ENCODE data around the gene ESYT3. TPM values are rescaled to one million over a fixed set of nuclear protein-coding genes. Genes with fewer than 3 reads are reported as not detected.
"Not testable (repeated sequence)": the region's sequence is repeated elsewhere in the genome, so short reads cannot be mapped to it uniquely, and the experiment has no call there.

The ESYT3 gene
- polyA plus RNA-seq, 4 donors, result 0.22 to 1.4 (median 0.31) TPM; not detected in 1

- Histone ChIP-seq H3K27ac (ENCODE audit: low read depth in 1 of 3, low read length in 2 of 3) (no peak overlapping the region), H3K36me3 (ENCODE audit: control insufficient read depth in 3 of 3, insufficient read depth in 2 of 3, low read depth in 1 of 3, low read length in 3 of 3) (no peaks in the 10 kb centered on the region), H3K9me3 (ENCODE audit: control insufficient read depth in 2 of 2, insufficient read depth in 1 of 2, low read depth in 1 of 2, low read length in 1 of 2) (no peaks in the 10 kb centered on the region), H3K4me3 (ENCODE audit: low read depth in 1 of 3, low read length in 3 of 3) (no peak overlapping the region), H3K4me1 (ENCODE audit: control insufficient read depth in 3 of 3, insufficient read depth in 2 of 3, low read depth in 1 of 3, low read length in 2 of 3) (no peaks in the 10 kb centered on the region), H3K27me3 (ENCODE audit: control insufficient read depth in 3 of 3, insufficient read depth in 3 of 3, low read length in 3 of 3) (no peaks in the 10 kb centered on the region)
- FAIRE-seq (no peak), DNase-seq (no peak)
- 85 to 94% (median 94%) methylated on average over 7 of the region's 7 CpGs for WGBS, 3 donors
These were observed 15.8 kb downstream of the ESYT3 start for GRCh38 chr3:138450181-138450580.

GRCh38 chr3:138450704-138451424 lies 16.4 kb downstream of the ESYT3 start:
- Histone ChIP-seq H3K4me3 (ENCODE audit: low read depth in 1 of 3, low read length in 3 of 3) (no peak overlapping the region), H3K27me3 (ENCODE audit: control insufficient read depth in 3 of 3, insufficient read depth in 3 of 3, low read length in 3 of 3) (no peaks in the 10 kb centered on the region), H3K4me1 (ENCODE audit: control insufficient read depth in 3 of 3, insufficient read depth in 2 of 3, low read depth in 1 of 3, low read length in 2 of 3) (no peaks in the 10 kb centered on the region), H3K36me3 (ENCODE audit: control insufficient read depth in 3 of 3, insufficient read depth in 2 of 3, low read depth in 1 of 3, low read length in 3 of 3) (no peaks in the 10 kb centered on the region), H3K9me3 (ENCODE audit: control insufficient read depth in 2 of 2, insufficient read depth in 1 of 2, low read depth in 1 of 2, low read length in 1 of 2) (no peaks in the 10 kb centered on the region), H3K27ac (ENCODE audit: low read depth in 1 of 3, low read length in 2 of 3) (no peak overlapping the region)
- FAIRE-seq, result no peak
- no peak for DNase-seq
- whole genome bisulfite sequencing, 3 donors, result 72 to 84% (median 76%) methylated on average over 6 of the region's 6 CpGs

GRCh38 chr3:138451595-138452162 lies 17.3 kb downstream of the ESYT3 start:
- no peaks in the 10 kb centered on the region for H3K36me3 ChIP-seq (ENCODE audit: control insufficient read depth in 3 of 3, insufficient read depth in 2 of 3, low read depth in 1 of 3, low read length in 3 of 3)
- no peak for FAIRE-seq

GRCh38 chr3:138452436-138452835 lies 18.0 kb downstream of the ESYT3 start:
- no peaks in the 10 kb centered on the region for H3K27me3 ChIP-seq (ENCODE audit: control insufficient read depth in 3 of 3, insufficient read depth in 3 of 3, low read length in 3 of 3)
- H3K9me3 ChIP-seq (ENCODE audit: control insufficient read depth in 2 of 2, insufficient read depth in 1 of 2, low read depth in 1 of 2, low read length in 1 of 2), result peaks cover 0 to 6% of the 10 kb centered on the region in 2 donors
- 23 to 54% (median 42%) methylated on average over 6 of the region's 6 CpGs for WGBS, 3 donors
- peaks cover 0 to under 1% (median 0%) of the 10 kb centered on the region in 3 donors for H3K36me3 ChIP-seq (ENCODE audit: control insufficient read depth in 3 of 3, insufficient read depth in 2 of 3, low read depth in 1 of 3, low read length in 3 of 3)
- H3K4me1 ChIP-seq (ENCODE audit: control insufficient read depth in 3 of 3, insufficient read depth in 2 of 3, low read depth in 1 of 3, low read length in 2 of 3), result no peaks in the 10 kb centered on the region
- DNase-seq (no peak), FAIRE-seq (no peak)
- no peak overlapping the region for H3K27ac ChIP-seq (ENCODE audit: low read depth in 1 of 3, low read length in 2 of 3)
- H3K4me3 ChIP-seq (ENCODE audit: low read depth in 1 of 3, low read length in 3 of 3), result no peak overlapping the region

More at GRCh38 chr3:138451595-138452162, 17.3 kb downstream of the ESYT3 start:
- no peak overlapping the region for H3K27ac ChIP-seq (ENCODE audit: low read depth in 1 of 3, low read length in 2 of 3)
- no peaks in the 10 kb centered on the region for H3K4me1 ChIP-seq (ENCODE audit: control insufficient read depth in 3 of 3, insufficient read depth in 2 of 3, low read depth in 1 of 3, low read length in 2 of 3)
- H3K4me3 ChIP-seq (ENCODE audit: low read depth in 1 of 3, low read length in 3 of 3), result no peak overlapping the region
- no peaks in the 10 kb centered on the region for H3K9me3 ChIP-seq (ENCODE audit: control insufficient read depth in 2 of 2, insufficient read depth in 1 of 2, low read depth in 1 of 2, low read length in 1 of 2)
- no peaks in the 10 kb centered on the region for H3K27me3 ChIP-seq (ENCODE audit: control insufficient read depth in 3 of 3, insufficient read depth in 3 of 3, low read length in 3 of 3)
- WGBS, 3 donors, result 87 to 93% (median 91%) methylated on average over 41 to 43 of the region's 43 CpGs
- no peak for DNase-seq

- not testable (repeated sequence) for H3K27me3 ChIP-seq (ENCODE audit: control insufficient read depth in 3 of 3, insufficient read depth in 3 of 3, low read length in 3 of 3); FAIRE-seq; H3K4me3 ChIP-seq (ENCODE audit: low read depth in 1 of 3, low read length in 3 of 3); DNase-seq; H3K27ac ChIP-seq (ENCODE audit: low read depth in 1 of 3, low read length in 2 of 3); H3K9me3 ChIP-seq (ENCODE audit: control insufficient read depth in 2 of 2, insufficient read depth in 1 of 2, low read depth in 1 of 2, low read length in 1 of 2); H3K36me3 ChIP-seq (ENCODE audit: control insufficient read depth in 3 of 3, insufficient read depth in 2 of 3, low read depth in 1 of 3, low read length in 3 of 3); H3K4me1 ChIP-seq (ENCODE audit: control insufficient read depth in 3 of 3, insufficient read depth in 2 of 3, low read depth in 1 of 3, low read length in 2 of 3)
- 83 to 91% (median 87%) methylated on average over 8 of the region's 8 CpGs for WGBS, 3 donors
These were observed 19.5 kb downstream of the ESYT3 start for GRCh38 chr3:138453940-138454339.

- Histone ChIP-seq H3K36me3 (ENCODE audit: control insufficient read depth in 3 of 3, insufficient read depth in 2 of 3, low read depth in 1 of 3, low read length in 3 of 3) (peaks cover 0 to 2% (median 0%) of the 10 kb centered on the region in 3 donors), H3K9me3 (ENCODE audit: control insufficient read depth in 2 of 2, insufficient read depth in 1 of 2, low read depth in 1 of 2, low read length in 1 of 2) (peaks cover 0 to 6% of the 10 kb centered on the region in 2 donors), H3K27me3 (ENCODE audit: control insufficient read depth in 3 of 3, insufficient read depth in 3 of 3, low read length in 3 of 3) (no peaks in the 10 kb centered on the region), H3K27ac (ENCODE audit: low read depth in 1 of 3, low read length in 2 of 3) (no peak overlapping the region), H3K4me1 (ENCODE audit: control insufficient read depth in 3 of 3, insufficient read depth in 2 of 3, low read depth in 1 of 3, low read length in 2 of 3) (peaks cover 0 to 9% (median 0%) of the 10 kb centered on the region in 3 donors), H3K4me3 (ENCODE audit: low read depth in 1 of 3, low read length in 3 of 3) (no peak overlapping the region)
- no peak for DNase-seq
- no peak for FAIRE-seq
- whole genome bisulfite sequencing, 3 donors, result 80 to 84% (median 83%) methylated on average over 13 of the region's 13 CpGs
These were observed 21.6 kb downstream of the ESYT3 start for GRCh38 chr3:138455801-138456716.

GRCh38 chr3:138456961-138457862 lies 22.8 kb downstream of the ESYT3 start:
- Histone ChIP-seq H3K9me3 (ENCODE audit: control insufficient read depth in 2 of 2, insufficient read depth in 1 of 2, low read depth in 1 of 2, low read length in 1 of 2) (peaks cover 0 to 6% of the 10 kb centered on the region in 2 donors), H3K4me1 (ENCODE audit: control insufficient read depth in 3 of 3, insufficient read depth in 2 of 3, low read depth in 1 of 3, low read length in 2 of 3) (peaks cover 0 to 9% (median 0%) of the 10 kb centered on the region in 3 donors), H3K36me3 (ENCODE audit: control insufficient read depth in 3 of 3, insufficient read depth in 2 of 3, low read depth in 1 of 3, low read length in 3 of 3) (peaks cover 0 to 2% (median 0%) of the 10 kb centered on the region in 3 donors), H3K27me3 (ENCODE audit: control insufficient read depth in 3 of 3, insufficient read depth in 3 of 3, low read length in 3 of 3) (no peaks in the 10 kb centered on the region), H3K4me3 (ENCODE audit: low read depth in 1 of 3, low read length in 3 of 3) (no peak overlapping the region), H3K27ac (ENCODE audit: low read depth in 1 of 3, low read length in 2 of 3) (no peak overlapping the region)
- FAIRE-seq, result no peak
- WGBS, 3 donors, result 80 to 90% (median 88%) methylated on average over 13 of the region's 13 CpGs
- DNase-seq, result no peak

All from small intestine (tissue), 7 donors.